Measurements from ENCODE around the gene ESF1.

- TF ChIP-seq CTCF (IDR thresholded peaks at IDR 0.05; ENCODE audit: insufficient read depth, low read length), result no peak
- TF ChIP-seq POLR2AphosphoS5 (IDR thresholded peaks at IDR 0.05; ENCODE audit: low read depth), result no peak
- no peak for TF ChIP-seq GABPA (IDR thresholded peaks at IDR 0.05; ENCODE audit: low read depth)
These were observed 38.9 kb downstream of the ESF1 start for GRCh38 chr20:13745784-13746183.
